Measurements from ENCODE around the gene TRAF2.

- TF ChIP-seq SP1 (IDR thresholded peaks at IDR 0.05) (no peak), CTCF (IDR thresholded peaks at IDR 0.05; ENCODE audit: low read depth, low read length, missing input control) (no peak), ATF3 (IDR thresholded peaks at IDR 0.05) (no peak)
Measured at GRCh38 chr9:136960212-136960937, 74.1 kb downstream of the TRAF2 start.
